HT-29 (cell line): ENCODE results near the gene EFCAB11. TPM values are rescaled to one million over a fixed set of nuclear protein-coding genes. Genes with fewer than 3 reads are reported as not detected.
A peak's percentile ranks its signal among the peaks of the same experiment; 100 is the strongest.

Experiments used
- DNase-seq: peaks from one replicate; pipeline ENCODE4 v3.0.0-alpha.2; 2015; ENCODE audit warnings: low spot score
- total RNA-seq: library from RNA; depleted of rRNA; stranded (reverse); fragments of >200 nt; shearing (Covaris generic); gene quantifications from 2 replicates; pipeline ENCODE4 v1.2.3, GENCODE V29; 2014

EFCAB11 gene
- total RNA-seq, 1 experiment from 2014 or later, result 2.8 TPM

DNA sequence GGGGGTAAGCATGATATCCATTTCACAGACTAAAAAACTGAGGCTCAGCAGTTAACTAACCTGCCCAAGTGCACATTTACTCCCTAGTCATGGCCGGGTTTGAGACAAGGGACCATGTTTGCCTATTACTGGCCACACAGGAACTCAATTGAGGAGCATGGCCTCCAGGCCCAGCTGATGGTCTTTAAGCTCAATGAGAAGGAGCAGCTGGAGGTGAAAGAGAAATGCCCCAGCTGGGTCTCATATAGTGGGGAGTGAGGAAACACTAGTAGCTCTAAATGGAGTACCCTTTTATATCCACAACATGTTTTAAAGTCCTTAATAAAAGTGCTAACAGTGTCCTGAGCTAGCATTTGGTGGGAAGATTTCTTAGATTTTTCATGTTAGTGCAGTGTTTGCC lies 2.8 kb upstream of the EFCAB11 start:
- DNase-seq, result no peak

DNA sequence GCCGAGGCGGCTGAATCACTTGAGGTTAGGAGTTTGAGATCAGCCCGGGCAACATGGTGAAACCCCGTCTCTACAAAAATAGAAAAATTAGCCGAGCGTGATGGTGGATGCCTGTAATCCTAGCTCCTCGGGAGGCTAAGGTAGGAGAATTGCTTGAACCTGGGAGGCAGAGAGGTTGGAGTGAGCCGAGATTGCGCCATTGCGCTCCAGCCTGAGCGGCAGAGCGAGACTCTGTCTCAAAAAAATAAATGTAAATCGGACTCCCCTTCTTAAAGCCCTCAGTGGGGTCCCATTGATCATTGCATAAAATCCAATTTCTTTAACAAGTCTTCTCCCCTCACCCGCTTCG lies 2.1 kb upstream of the EFCAB11 start:
- DNase-seq, result no peak

DNA sequence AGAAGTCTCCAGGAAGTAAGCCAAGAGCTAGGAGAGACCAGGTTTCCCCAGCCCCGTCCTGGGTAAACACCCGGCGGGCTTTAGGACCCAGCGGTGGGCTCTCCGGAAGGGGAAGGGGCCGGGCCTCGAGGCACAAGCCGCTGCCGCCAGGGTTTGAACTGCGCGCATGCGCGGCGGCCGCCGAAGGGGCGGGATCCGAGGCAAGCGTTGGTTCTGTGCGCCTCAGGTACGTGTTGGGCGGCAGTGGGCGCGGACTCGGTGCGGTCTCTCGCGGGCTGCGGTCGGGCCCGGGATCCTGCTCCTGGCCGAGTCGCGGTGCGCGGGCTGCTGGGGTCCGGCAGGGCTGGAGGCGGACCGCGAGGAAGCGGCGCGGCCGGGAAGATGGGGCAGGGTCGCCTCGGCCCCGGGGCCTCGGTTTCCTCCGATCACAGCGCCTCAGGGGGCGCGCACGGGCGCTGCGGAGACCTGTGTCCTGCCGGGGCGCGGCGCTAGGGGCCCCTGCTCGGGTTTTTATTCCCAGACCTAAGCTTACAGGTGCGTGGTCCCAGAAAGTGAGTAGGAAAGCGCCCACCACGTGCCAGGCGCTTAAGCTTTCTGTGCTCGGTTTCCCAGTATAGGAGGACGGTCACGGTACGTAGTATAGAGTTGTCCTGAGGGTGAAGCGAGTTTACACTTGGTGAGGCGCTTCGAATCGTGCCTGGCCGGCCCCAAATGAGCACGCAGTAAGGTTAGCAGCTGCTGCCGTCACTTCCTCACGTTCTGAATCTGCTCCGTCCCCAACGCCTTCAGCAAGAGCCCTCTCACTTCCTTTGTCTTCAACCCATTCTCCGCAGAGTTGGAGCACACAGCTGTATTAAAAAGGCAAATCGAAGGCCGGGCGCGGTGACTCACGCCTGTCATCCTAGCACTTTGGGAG lies 1.5 kb upstream of the EFCAB11 start, which contains the start of gene TDP1:
Gene TDP1, plus strand, starts transcription at position 183 of the 916 bp plus-strand sequence. CDS start 7,188 bp downstream, outside the sequence.
- DNase-seq, result peak; percentile 91

DNA sequence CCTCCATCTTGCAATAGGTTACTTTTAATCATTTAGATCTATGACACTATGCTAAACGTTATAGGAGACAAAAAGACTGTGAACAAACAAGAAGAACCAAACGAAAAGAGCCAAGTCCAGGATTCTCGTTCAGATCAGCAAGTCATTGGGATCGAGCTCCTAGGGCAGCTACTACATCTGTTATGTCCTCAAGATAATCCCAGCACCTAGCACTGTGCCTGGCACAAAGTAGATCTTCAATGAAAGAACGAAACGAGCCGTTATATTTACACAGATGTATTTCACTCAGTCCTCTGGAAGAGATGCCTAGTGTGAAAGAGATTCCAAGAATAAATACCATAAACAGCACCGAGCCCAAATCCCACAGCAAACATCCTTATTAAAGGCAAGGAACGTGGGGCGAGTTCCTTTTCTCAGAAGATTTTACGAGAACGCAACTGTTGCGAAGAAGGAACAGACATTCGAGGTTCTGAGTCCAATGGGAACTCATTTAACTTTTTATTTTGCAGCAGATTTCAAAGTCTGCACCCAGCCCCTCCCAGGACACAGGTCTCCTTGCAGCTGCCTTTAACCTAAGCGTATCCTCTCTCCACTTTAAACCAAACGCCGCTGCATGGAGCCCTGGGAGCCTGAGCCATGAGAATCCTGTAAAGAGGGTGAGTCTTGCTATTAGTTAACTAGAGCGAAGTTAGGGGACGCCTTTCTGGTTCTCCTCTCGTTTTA lies 653 bp upstream of the EFCAB11 start:
- DNase-seq, result no peak

DNA sequence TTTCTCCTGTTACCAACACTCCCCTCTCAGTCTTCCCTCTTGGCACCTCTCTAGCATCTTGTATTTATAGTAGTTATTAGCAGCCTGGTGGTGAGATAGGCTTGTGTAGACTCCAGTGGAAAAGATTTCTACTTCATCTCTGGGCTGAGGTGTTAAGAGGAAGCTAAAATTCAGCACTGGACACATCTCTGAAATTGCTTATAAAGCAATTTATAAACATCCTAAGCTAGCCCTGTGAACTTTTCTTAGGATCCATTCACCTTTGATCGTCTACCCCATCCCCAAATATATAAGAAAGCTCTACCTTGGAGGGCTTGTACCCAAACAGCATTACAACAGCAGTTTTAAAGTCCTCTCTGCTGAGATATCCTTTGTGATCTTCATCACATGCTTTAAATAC lies 928 bp downstream of the EFCAB11 start:
- DNase-seq, result no peak

DNA sequence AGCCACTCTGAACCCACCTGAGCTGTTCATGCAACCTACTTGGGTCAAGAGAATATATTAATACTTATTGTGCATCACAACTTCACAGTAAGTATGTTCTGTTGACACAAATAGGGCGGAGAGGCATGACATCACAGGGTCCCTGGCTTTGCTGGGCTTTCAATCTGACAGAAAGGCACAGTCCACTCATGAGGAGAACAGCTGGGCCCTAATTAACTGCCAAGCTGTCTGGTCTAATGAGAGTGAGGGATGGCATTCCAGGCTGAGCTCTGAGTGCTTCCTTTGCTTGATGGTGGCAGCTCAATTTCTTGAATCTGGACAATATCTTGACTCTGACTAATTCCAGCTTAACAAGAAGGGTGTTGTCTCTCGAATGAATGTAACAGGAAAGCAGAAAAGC lies 2.0 kb downstream of the EFCAB11 start:
- DNase-seq, result no peak

DNA sequence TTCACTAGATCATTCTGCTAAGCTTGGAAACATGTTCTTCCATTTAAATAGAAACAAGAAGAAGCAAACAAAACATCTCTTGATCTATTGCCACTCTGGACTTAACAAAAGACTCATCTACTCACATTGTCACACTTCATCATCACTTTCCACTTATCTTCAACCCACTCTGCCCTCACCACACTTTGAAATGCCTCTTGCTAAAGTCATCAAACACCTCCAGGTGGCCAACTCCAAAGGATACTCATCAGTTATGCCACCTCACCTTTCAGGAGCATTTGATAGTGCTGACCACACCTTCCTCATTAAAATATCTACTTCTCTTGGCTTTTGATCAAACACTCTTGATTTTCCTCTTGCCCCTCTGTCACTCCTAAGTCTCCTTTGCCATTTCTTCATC lies 7.2 kb downstream of the EFCAB11 start:
- no peak for DNase-seq

DNA sequence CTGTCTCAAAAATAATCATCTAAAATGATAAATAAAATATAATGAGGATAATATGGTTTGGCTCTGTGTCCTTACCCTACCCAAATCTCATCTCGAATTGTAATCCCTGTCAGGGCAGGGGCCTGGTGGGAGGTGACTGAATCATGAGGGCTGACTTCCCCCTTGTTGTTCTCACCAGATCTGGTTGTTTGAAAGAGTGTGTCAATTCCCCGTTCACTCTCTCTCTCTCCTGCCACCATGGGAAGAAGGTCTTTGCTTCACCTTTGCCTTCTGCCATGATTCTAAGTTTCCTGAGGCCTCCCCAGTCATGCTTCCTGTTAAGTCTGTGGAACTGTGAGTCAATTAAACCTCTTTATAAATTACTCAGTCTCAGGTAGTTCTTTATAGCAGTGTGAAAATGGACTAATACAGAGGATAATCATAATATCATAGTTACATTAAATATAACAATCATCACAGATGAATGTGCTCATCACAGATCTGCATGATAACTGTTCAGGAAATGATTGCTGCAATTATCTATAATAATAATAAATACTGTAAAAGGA lies 12.6 kb downstream of the EFCAB11 start:
- no peak for DNase-seq

DNA sequence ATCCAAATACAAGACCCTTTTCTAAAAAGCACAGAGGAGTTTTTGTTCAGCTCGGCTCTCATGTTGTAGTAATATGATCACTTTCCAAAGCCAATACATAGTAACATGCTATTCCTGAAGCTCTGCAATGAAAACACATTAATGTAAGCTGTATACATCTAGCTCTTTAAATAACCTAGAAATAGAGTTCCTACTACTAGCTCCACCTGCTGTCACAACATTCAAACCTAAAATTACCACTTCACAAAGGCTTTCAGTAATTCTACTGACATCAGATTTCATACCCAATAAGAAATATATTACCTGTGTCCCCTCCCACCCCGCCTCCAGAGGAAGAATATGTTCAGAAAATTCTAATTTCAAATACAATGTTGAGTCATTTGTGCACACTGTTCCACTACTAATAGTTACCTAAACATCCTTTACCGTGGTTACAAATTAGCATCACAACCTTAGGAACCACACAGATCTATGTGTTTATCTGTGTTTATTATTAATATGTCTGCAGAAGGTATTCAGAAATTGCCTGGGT lies 17.8 kb downstream of the EFCAB11 start:
- no peak for DNase-seq

DNA sequence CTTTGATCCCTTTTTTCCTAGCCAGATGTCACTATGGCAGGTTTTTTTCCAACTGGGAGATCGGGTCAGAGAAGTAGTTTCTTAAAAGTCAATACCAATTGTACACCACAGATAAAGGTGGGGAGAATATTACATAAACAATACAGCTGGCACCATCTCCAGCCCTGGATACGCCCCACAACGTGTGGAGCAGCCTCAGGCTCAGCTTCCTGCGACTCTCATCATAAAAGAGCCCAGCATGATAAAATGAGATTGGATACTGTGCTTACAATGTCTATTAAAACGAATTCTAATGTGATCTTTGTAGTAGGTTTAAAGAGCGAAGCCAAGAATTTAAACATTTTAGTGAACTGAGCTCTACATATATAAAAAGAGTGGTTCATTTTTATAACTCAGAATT lies 21.5 kb downstream of the EFCAB11 start:
- DNase-seq, result no peak

DNA sequence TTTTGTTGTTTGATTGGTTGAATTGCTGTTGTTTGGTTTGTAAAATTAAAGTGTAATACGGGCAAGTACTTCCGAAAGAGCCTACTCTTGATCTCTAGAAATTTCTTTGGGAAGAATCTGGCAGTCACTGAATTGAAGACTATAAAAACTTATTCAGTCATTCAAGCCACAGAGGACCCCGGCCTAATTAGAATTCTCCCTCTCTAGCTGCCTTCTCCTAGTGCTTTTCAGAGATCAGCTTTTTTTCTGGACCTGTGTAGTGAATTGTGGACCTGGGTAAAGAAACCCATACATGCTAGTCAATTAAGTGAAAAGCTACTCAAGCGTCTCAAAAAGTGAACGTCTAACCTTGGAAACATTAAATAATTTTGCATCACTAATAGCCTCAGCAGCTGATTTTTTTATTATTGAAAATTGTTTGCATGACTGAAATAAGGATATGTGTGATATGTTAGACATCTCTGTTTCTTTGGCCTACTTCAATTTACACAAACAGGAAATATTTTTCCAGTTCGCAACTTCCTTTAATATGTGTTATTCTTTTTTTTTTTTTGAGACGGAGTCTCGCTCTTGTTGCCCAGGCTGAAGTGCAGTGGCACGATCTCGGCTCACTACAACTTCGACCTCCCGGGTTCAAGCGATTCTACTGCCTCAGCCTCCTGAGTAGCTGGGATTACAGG lies 27.2 kb downstream of the EFCAB11 start:
- DNase-seq, result no peak

DNA sequence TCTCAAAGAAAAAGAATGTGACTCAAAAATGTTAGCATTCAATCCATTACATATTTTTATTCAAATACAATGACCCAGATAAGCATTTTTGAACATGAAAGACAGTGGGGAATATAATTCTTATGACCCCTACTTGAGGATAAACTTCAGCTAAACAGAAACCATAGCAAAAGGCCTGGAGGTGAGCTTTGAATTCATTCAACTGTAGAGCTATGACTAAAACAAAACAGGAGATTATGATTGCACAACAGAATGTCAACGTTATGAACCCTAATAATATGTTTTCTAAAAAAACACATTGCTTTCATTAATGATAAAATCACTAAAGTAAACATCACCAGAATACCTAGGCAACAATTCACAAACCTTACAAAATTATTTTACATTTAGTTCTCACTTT lies 27.8 kb downstream of the EFCAB11 start:
- no peak for DNase-seq

DNA sequence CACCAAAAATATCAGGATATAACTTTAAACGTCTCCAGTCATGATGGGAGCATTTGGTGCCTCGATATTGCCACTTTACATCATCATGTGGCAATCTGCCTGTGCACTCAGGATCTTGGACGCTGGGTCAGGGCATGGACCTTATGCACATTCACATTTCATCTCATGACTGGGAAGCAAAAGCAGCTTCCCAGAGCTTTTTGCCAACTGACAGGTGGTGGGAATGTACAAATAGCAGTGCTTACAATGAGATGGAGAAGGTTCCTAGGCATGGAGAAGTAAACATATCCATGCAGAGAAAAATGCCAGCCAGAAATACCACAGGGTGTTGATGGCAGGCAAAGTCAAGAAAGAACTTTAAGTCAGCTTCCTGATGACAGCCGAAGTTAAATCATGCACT lies 30.3 kb downstream of the EFCAB11 start:
- DNase-seq, result no peak

DNA sequence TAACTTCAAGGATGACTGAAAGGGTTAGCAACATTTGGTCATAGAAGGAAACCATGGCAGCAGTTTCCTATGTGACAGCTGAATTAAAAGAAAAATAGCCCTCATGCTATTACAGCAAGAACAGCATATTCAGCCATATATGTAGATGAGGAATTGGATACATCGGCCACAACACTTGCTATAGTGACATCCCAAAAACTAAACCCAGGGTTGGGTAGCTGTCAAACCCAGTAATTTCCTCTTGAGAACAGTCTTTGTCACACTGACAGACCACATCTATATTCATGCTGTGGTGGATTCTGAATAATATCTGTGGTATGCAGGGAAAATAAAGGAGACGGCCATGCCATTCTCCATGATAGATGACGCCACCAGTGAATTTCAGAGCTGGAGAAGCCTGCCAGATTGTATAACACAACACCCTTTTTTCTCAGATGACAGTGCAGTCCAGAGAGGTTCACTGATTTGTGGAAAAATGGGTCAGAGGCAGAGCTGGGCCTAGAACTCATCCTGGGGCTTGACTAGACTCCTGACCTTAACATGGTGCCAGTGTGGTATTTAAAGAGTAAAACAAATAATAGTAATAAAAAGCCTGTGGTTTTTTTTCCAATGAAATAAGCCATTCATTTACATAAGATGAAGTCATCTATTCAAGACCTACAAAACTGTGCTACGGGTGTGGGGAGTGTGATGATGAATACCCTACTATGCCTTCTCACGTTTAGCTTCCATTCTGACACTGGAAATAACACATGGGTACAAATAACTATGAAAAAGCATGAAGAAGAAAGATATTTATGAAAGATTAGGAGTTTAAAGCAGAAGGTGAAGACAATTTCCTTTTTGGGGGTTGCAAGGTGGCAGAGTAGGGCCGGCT lies 32.3 kb downstream of the EFCAB11 start:
- DNase-seq, result no peak

DNA sequence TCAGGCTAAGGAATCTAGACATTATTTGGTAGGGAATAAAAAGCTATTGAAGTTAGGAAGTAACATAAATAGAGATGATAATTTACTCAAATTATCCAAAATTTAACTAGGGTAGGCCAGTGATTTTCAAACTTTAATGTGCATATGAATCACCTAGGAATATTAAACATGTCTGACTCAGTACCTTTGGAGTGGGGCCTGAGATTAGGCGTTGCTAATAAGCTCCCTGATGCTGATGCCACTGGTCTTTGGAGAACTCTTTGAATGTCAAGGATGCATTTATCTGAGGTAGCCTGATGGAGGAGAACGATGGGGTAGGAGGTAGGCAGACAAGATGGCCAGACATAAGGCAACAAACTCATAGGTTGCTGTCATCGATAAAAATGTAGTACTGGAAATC lies 33.2 kb downstream of the EFCAB11 start:
- no peak for DNase-seq

DNA sequence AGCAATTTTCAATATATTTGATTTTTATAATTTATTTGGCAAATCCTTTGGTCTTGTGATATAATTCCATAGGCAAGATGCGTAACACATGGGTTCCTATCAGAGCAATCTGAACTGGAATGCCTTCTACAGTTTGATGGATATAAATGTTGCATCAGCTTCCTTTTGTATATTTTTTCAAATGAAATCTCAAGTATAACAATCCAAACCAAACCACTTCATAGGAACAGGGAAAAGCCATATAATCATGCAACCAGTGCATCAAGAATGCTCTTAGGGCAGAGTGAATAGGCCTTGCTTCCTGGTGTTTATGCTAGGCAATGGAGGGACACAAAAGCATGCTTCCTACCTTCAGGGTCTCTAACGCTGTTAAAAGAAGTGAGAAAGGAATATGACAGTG lies 34.5 kb downstream of the EFCAB11 start:
- no peak for DNase-seq

DNA sequence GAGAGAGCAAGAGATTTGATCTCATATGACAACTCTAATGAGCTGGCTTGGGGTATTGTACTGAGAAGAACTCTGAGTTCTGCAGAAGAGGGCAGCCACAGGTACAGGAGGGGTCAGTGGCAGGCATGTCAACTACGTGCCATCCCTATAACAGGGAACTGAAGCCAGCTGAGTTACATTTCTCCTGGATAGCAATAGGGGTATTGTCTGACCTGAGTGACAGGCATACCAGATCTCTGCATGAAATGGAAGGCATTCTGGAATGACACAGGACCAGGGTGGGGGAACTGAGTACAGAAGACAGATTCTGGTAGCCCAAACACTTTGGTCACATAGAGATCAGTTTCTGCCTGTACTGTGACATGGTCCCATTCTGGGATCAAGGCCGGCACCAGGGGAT lies 35.8 kb downstream of the EFCAB11 start:
- DNase-seq, result no peak

DNA sequence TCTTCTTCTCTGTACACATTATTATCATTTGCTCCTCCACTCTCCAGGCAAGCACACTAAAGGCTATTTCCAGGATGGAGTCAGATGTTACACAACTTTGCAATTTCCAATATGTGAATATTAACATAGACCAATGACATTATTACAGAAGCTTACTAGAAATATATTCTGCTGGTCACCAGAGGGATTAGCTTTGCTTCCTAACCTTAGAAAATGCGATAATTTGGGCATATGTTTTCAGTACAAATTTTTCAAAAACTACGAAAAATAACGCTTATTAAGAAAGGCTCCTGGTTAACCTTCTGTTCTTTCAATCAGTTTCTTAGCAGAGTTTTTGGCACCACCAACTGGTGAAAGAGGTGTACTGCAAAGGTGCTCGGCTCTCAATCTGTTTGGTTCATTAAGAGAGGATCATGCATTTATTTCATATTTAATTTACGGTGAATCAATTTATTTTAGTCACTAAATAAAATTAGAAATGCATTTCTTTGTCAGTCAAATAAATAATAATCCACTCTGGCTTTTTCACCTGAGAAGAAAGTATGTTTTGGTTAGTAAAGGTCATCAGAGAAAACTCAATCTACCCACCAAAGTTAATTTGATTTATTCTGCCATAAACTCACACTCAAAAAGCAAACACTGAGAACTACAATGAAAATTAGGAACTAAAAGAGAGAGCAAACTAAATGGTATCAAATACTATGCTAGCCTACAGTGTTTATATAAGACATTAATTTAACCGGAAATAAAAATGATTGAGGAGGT lies 39.2 kb downstream of the EFCAB11 start:
- DNase-seq, result peak; percentile 87

DNA sequence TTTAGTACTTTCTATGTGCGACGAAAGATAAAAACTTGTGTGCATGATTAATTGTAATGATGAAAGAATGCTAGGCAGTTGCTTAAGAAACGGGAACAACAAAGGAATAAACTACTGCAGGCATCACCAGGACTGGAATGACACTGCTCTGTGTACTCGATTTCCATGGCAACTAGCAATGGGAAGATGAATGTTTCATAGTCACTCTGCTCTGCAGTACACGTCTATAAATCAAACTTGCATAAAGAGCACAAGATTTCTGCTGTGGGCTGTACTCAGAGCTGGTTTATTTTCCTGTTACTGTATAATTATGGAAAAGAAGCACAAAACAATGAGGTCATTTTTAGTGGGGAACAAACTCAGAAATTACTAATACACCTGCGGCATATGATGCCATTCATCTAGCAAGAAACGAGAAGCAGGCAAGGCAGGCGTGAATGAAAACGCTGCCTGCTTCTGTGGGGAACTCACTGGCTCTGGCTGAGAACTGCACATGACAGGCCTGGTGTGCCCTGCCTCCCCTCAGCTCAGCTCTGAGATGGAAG lies 41.8 kb downstream of the EFCAB11 start:
- DNase-seq, result peak; percentile 76

DNA sequence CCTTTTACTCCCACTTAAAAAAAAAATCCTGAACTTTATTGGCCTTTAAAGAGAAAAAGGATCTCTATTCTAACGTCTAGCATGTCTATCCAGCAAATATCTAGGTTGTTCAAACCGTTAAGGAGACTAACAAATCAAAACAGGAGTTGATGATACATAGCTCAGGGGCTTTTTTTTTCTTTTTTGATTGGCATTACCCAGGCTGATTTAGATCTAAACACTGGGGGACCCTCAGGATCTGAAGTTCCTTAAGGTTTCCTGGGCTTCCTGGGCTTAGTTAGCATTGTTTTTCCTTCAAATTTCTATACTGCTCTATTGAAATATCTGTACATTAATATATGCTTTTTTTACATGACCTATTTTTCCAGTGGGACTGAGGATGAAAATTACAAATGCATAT lies 42.3 kb downstream of the EFCAB11 start:
- no peak for DNase-seq
